HCEC 1CT (cell line): ENCODE measurements around the gene ABHD2.
"Not testable (repeated sequence)": the region's sequence is repeated elsewhere in the genome, so short reads cannot be mapped to it uniquely, and the experiment has no call there.

ENCODE experiments used
- DNase-seq: peaks from one replicate; pipeline ENCODE4 v3.0.0-alpha.2; 2017

Gene ABHD2

DNA sequence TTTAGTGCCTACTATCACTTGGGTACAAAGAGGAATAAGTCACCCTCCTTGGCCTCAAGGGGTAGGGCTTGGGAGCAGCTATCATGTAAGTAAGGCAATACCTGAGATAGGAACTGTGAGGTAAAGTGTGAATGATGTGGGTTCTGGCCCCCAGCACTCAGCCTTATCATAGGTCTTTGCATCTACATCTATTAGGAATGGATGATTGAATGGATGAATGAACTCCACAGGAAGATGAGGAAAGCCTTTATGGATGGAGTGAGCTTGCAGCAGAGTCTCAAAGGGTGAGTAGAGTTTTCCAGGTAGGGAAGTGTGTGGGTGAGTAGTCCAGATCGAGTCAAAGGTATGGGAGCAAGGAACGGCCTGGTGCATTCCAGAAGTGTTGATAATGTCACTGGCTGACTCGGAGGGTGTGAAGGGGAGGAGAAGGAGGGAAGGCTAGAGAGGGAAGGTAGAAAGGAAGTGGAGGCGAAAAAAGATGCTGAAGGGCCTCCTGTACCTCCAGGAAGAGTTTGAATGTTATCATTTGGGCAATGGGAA is 13.1 kb upstream of the ABHD2 start:
- no peak for DNase-seq

DNA sequence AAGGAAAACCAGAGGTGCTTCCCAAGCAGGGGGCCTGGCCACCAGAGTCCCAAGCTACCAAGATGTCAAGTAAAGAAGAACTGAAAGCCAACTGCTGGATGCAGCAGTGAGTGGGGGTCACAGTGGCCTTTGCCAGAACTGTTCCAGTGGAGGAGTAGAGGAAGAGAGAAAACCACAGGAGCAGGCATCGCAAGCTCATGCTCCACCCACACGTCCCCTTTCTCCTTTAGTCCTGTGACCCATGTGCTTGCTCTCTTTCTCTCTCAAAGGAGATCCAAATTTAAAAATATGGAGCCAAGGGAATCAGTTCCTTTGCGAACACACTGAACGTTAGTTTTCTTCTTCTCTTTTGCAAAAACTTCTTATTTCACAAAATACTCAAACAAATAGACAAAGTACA is 12.4 kb upstream of the ABHD2 start:
- no peak for DNase-seq

GRCh38 chr15:89077750-89078149 is 10.5 kb upstream of the ABHD2 start:
- no peak for DNase-seq

DNA sequence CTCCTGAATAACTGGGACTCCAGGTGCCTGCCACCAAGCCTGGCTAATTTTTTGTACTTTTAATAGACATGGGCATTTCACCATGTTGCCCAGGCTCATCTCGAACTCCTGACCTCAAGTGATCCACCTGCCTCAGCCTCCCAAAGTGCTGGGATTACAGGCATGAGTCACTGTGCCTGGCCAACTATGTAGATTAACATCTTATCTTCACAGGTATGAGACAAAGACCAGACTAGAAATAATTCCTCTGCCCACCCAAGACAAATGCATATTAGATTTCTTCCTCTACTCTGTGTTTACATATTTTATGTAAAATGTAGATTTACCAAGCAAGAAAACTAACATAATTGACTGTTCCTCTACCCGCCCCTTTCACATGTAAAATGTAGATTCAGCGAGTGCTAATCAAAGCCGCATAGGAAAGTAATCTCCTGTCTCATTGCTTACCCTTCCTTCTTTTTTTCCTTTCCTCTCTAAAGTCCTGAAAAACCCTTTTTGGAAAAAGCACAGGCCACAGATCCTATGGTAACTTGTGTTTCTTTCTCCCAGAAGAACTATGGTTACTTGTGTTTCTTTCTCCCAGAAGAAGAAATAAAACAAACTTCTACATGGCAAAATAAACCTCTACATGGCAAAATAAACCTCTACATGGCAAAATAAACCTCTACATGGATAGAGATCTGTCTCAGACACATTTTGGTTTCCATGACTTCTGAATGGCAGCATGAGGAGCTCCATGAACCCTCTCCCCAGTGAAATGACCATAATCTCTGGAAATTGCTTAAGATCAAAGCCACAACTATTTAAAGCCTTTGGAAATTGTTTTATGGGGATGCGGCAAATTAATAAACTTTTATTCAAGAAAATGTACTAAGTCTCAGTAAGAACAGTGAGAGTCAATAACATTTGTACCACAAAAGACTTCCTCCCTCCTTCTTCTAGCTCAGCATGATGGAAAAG is 9.1 kb upstream of the ABHD2 start:
- no peak for DNase-seq

DNA sequence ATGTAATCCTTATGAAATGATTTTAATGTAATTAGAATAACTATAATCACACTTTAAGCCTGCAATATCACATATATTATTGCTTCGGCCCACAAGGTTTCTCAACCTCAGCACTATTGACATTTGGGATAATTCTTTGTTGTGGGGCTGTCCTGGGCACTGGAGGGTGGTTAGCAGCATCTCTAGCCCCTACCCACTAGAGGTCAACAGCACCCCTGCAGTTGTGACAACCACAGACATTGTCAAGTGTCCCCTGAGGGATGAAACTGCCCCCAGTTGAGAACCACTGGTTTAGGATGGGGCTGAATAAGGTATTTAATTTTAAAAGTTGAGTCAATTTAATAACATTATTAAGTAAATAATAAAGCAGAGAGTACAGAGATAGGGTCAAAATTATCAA is 6.4 kb upstream of the ABHD2 start:
- DNase-seq, result no peak

DNA sequence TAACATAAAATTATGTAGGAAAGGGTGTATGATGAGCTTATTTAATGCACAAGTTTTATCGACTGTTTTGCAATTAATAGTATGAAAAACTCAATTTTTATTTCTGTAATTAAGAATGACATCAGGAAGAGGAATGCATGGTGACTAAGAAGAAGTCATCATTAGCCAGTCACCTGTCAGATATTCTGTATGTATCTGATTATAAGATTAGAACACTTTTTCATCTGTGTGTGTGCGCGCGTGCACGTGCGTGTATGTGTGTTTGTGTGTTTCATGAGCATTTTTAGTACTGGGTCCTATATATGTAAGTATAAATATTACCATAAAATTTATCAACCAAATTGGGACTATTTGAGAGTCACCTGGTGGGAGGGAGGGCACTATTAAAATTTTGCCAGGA is 5.0 kb upstream of the ABHD2 start:
- DNase-seq, result no peak

GRCh38 chr15:89085289-89085926 is 2.8 kb upstream of the ABHD2 start:
- no peak for DNase-seq

DNA sequence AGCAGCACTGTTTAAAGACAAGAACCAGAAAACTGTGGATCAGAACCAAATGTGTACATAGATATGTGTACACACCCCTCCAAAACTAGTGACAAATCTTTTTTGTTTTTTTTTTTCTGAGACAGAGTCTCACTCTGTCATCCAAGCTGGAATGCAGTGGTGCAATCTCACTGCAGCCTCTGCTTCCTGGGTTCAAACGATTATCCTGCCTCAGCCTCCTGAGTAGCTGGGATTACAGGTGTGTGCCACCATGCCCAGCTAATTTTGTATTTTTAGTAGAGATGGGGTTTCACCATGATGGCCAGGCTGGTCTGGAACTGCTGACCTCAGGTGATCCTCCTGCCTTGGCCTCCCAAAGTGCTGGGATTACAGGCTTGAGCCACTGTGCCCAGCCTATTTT is 2.3 kb upstream of the ABHD2 start:
- not testable (repeated sequence) for DNase-seq

DNA sequence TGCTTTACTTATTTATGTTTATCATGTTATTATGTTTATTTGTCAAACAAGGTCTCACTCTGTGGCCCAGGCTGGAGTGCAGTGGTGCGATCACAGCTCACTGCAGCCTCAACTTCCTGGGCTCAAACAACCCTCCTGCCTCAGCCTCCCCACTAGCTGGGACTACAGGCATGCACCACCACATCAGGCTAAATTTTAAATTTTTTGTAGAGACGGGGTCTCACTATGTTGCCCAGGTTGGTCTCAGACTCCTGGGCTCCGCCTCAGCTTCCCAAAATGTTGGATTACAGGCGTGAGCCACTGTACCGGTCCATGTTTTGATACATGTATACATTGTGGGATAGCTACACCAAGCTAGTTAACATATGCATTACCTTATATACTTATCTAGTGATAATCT is 1.9 kb upstream of the ABHD2 start:
- not testable (repeated sequence) for DNase-seq

GRCh38 chr15:89087161-89087829 is 961 bp upstream of the ABHD2 start:
- no peak for DNase-seq

DNA sequence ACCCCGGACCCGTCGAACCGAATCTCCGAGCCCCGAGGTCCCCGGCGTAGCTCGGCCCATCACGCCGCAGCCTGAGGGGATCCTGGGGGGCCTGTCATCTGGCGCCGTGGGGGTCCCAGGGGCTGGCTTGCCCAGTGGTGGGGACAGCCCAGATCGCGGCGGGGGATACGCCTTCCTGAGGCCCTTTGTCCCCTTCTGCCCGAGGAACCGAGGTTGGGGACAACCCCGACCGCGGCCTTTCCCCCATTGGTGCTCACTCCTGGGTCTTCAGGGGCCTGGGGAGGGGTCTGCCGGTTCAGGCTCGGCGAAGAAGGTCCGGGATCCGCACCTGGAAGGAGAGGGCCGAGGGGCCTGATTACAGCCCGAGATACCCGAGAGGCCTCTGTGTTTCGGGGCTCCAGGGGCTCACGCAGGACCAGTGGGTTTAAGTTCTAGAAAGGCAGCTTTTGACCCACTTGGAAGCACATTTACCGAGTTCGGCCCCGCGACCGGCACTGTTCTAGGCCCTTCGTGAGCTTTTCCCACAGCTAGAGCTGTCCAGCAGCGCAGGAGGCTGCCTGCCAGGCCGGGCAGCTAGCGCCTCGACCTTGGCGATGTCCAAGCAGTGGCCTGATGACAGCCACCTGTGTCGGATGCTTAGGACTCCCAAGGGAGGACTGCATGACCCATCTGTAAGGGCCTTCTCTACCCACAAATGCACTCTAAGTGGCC is 504 bp downstream of the ABHD2 start:
- DNase-seq, result no peak

DNA sequence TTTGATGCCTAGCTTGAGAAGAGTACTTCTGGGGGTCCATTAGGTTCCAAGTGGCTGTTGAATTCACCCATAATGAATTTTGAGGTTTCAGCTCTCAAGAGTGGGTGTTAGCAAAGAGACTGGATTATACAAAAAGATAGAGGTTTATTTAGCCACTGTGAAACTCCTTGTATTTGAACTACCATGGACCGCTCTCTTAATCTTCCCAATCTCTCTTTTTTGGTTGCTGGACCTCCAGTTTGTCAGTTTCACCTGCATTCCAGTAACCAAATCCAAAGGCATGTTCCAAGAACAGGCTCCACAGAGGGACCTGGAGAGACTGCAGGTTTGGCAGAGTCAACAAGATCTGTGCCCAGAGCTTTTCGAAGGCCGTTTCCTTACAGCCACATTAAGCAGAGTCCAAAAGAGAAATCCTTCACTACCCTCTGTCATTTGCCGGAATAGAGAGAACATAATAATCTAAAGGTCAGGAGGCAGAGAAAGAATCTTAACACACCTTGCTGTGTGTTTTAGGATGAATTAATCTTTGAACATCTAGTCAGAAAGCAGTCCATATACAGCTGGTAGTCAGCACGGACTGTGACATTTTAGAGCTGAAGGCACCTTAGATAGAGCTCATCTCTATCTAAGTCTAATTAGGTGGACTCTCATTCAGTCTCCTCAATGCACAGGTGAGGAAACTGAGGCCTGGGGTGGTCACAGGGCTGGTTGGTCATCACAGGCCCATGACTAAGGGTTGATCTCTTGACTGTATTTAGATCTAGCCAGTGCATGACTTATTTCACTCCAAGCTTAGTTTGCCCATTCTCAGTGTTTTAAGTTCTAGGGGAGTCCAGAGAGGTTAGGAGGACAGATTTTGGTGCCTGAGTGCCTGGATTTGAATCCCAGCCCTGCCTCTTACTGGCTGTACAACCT is 1.3 kb downstream of the ABHD2 start:
- DNase-seq, result no peak

- DNase-seq, result peak; percentile 87
Observed at GRCh38 chr15:89090791-89091626, 2.8 kb downstream of the ABHD2 start.

GRCh38 chr15:89091627-89092220 is 3.5 kb downstream of the ABHD2 start:
- no peak for DNase-seq

DNA sequence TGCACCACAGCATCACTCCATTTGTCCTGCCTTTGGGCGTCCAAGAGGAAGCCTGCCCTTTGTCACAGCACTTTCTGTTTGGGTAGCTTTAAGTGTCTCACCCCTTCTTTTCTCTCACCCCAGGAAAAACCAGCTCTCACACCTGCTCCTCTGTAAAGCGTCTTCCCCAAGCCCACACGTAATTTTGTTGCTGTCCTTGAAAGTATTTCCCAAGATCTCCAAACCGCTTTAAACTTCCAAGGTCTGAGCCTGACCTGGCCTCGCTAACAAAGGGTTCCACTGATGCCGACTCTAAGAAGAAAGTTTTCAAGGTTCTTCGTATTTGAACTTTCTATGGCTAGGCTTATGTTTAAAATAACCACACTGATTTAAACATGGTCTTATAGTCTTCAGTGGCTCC is 5.3 kb downstream of the ABHD2 start:
- DNase-seq, result no peak

DNA sequence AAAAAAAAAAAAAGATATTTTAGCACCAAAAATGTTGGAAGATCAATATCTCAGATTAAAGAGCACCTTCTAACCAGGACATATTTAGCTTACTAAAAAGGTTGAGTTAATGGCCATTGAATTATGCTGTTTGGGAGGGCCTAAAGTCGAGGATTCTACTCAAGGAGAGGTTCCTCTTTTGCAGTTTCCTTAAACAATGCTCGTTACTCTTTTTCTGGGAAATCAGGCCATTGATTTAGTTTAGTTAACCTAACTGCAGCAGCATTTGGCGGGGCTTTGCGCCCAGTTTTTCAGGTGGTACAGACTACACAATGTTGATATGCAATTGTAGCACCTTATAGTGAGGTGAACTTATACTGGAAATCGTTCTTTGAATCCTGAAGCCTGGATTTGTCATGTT is 6.8 kb downstream of the ABHD2 start:
- no peak for DNase-seq

DNA sequence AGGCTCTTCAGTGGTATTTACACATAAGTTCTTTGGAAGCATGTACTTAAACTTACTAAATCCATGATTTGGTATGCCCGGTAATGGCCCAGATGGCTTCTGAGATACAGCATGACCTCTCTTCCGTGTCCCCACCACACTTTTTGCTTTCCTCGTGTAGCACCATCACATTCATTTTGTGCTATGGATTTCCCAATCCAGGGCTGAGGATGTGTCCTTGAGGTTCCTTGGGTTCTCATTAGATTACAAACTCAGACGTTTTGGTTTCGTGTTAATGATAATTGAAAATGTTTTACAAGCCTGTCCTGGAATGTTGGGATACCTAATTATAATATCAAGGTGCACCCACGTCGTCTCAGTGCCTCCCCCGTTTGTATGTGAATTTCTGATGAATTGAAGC is 7.3 kb downstream of the ABHD2 start:
- no peak for DNase-seq

DNA sequence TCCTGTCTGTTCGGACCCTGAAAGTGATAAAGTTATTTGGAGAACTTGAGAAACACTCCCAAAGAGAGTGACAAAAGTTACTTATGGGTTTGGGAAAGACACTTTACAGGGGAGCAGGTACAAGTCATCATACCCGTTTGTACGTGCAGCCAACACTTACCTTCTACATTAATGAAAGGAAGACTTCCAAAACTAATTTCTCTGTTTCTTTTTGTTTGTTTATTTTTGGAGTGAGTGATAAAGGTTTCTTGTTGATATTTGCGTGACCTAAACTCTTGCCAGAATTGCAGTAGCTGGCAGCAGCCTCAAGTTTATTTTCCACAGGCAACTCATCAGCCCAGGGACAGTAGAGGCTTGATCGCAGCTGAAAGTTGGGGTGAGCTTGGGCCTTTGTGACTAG is 8.4 kb downstream of the ABHD2 start:
- no peak for DNase-seq

DNA sequence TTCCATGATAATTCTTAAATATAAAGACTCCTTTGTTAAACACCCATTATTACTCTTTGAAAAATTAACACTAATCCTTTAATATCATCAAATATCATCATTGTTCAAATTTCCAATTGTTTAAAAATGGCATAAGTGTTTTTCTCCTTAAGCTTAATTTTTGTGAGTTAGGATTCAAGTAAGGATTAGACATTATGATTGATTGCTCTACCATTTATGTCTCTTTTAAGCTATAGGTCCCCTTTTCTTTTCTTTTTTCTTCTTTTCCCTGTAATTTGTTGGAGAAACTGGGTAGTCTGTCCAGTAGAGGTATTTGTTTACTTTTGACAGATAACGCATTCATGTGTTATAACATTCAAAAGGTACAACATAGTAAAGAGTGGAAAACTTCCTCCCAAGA is 9.1 kb downstream of the ABHD2 start:
- no peak for DNase-seq

DNA sequence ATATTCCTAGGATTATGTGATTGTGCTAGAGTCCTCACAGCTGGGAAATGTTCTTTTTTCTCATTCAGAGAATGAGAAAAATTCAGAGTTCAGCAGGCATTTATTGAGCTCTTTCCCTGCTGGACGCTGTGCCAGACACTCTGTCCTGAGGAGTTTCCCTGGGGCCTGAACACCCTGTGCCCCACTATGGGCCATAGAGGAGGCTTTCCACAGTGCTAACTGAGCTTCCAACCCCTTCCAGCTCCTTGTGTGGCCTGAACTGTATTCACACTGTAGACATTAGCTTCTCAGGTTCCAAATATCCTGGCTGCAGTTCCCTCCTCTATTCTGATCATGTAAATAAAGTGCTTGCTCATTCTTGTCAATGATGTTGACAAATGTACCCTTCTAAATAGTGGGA is 10.0 kb downstream of the ABHD2 start:
- DNase-seq, result no peak
